GM23248 (cell line): ENCODE data around the gene TMEM129. TPM values are rescaled to one million over a fixed set of nuclear protein-coding genes. Genes with fewer than 3 reads are reported as not detected.

Experiments used
- DNase-seq: peaks from one replicate; pipeline ENCODE4 v3.0.0-alpha.2; 2015
- H2AFZ ChIP-seq: fragments of 200-600 bp; sonication (generic); 2 replicates; pipeline ENCODE4 v1.6.1; 2016; ENCODE audit warnings: antibody characterized with exemption
- H3F3A ChIP-seq: fragments of 200-600 bp; sonication (generic); 2 replicates; pipeline ENCODE4 v1.6.1; 2016; ENCODE audit warnings: mild to moderate bottlenecking, antibody characterized with exemption, mixed run types; ENCODE audit not compliant: insufficient read depth
- H3K27ac ChIP-seq: fragments of 200-600 bp; sonication (generic); 2 replicates; pipeline ENCODE4 v1.5.1; 2016; ENCODE audit warnings: mild to moderate bottlenecking
- H3K27me3 ChIP-seq: fragments of 200-600 bp; sonication (generic); replicated peaks from 2 replicates; pipeline ENCODE4 v1.6.1; 2016; ENCODE audit warnings: mild to moderate bottlenecking; ENCODE audit not compliant: insufficient read depth
- H3K36me3 ChIP-seq: fragments of 200-600 bp; sonication (generic); 2 replicates; pipeline ENCODE4 v1.6.1; 2016; ENCODE audit warnings: low read depth, mild to moderate bottlenecking
- H3K4me1 ChIP-seq: fragments of 200-600 bp; sonication (generic); 2 replicates; pipeline ENCODE4 v1.6.1; 2016; ENCODE audit warnings: mild to moderate bottlenecking; ENCODE audit not compliant: insufficient read depth
- H3K4me2 ChIP-seq: fragments of 200-600 bp; sonication (generic); one replicate; pipeline ENCODE4 v1.6.1; 2016; ENCODE audit warnings: mild to moderate bottlenecking; ENCODE audit not compliant: unreplicated experiment
- H3K4me3 ChIP-seq: fragments of 200-600 bp; sonication (generic); 2 replicates; pipeline ENCODE4 v1.5.1; 2016; ENCODE audit warnings: mild to moderate bottlenecking
- H3K79me2 ChIP-seq: fragments of 200-600 bp; sonication (generic); 2 replicates; pipeline ENCODE4 v1.6.1; 2016; ENCODE audit warnings: mild to moderate bottlenecking; ENCODE audit not compliant: insufficient read depth
- H3K9ac ChIP-seq: fragments of 200-600 bp; sonication (generic); 2 replicates; pipeline ENCODE4 v1.6.1; 2016; ENCODE audit warnings: mild to moderate bottlenecking
- H3K9me2 ChIP-seq: fragments of 200-600 bp; sonication (generic); 2 replicates; pipeline ENCODE4 v1.6.1; 2016; ENCODE audit warnings: mixed run types, mild to moderate bottlenecking, moderate library complexity; ENCODE audit not compliant: insufficient read depth
- H3K9me3 ChIP-seq: fragments of 200-600 bp; sonication (generic); one replicate; pipeline ENCODE4 v1.6.1; 2017; ENCODE audit warnings: low read depth
- H4K20me1 ChIP-seq: fragments of 200-600 bp; sonication (generic); 2 replicates; pipeline ENCODE4 v1.6.0; 2016; ENCODE audit not compliant: insufficient read depth
- EZH2 ChIP-seq: fragments of 200-600 bp; sonication (generic); IDR thresholded peaks from 2 replicates; pipeline ENCODE4 v1.6.1; 2018; ENCODE audit warnings: antibody characterized with exemption, mild to moderate bottlenecking; ENCODE audit not compliant: insufficient read depth, poor library complexity, severe bottlenecking
- EZH2phosphoT487 ChIP-seq: fragments of 200-600 bp; sonication (generic); IDR thresholded peaks from 2 replicates; pipeline ENCODE4 v1.6.1; 2018; ENCODE audit warnings: antibody characterized with exemption, moderate library complexity, mild to moderate bottlenecking, low read depth; ENCODE audit not compliant: insufficient read depth
- WGBS, 2 experiments: methylation state at CpG; one replicate each; pipeline ENCODE4 v1.1.6; 2015 to 2017; ENCODE audit warnings: low lambda C conversion rate in 2 of 2, low coverage in 1 of 2; ENCODE audit errors: missing lambda C conversion rate in 2 of 2; 5-methylcytosine and 5-hydroxymethylcytosine counted together
- in situ Hi-C: fragments of 300-500 bp; cut with MboI; formaldehyde crosslinking; loops from 2 replicates; pipeline ENCODE4 v1.15.0; 2020
- polyA plus RNA-seq: library from polyadenylated mRNA; unstranded; fragments of >200 nt; fragmentation: Nextera tagmentation; extraction: Ambion mirVana; gene quantifications from 2 replicates; pipeline ENCODE4 v1.2.1, GENCODE V29; 2016
- total RNA-seq: library from RNA; depleted of rRNA; stranded (reverse); fragments of >200 nt; shearing (Covaris generic); gene quantifications from 2 replicates; pipeline ENCODE4 v1.2.3, GENCODE V29; 2014

TMEM129 gene
- total and polyA plus RNA-seq, 2 experiments from 2014 or later, result 32.6 to 80.2 TPM

DNA sequence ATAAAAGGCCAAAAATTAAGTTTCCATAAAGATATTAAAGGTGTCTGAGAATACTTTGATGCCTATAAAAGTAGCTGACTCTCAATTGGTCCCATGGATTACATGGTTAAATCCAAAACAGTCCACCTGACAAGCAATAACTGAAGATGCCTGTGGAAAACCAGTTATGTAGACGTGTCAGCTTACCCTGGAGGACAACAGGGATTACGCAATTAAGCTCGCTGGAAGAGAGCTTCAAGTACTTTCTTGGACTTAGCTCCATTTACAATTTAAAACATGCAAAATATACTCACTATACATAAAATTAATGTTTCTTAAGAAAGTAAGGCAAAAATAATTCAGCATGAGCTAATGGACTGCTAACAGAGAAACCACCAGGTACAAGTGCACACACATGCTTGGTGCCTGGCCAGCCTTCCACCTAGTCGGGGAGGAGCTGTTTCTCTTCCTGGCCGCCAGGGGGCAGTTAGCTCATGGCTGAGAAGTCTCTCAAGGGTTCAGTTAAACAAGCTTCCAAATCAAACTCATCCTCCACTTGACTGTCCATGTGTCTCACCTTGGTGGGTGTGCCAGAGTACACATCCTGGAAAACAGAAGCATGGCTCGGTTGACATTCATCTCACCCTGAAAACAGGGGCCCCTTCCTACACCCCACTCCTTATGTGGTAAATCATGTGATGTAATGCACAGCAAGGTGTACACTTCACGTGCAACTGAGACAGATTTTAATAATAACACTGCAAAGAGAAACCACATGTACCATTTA is 27.8 kb downstream of the TMEM129 start:
- in situ Hi-C loops, result no loop called here
- no peaks in the 10 kb centered on the region for H3K9me2 ChIP-seq
- no peak overlapping the region for H2AFZ ChIP-seq
- no peaks in the 10 kb centered on the region for H4K20me1 ChIP-seq
- H3K27ac ChIP-seq, result no peak overlapping the region
- H3K4me2 ChIP-seq, result no peak overlapping the region
- no peaks in the 10 kb centered on the region for H3K4me1 ChIP-seq
- peaks cover 11% of the 10 kb centered on the region for H3K79me2 ChIP-seq
- no peak overlapping the region for H3K9ac ChIP-seq
- WGBS, 2 experiments, result 50 to 52% methylated on average over 7 of the region's 7 CpGs
- peaks cover 39% of the 10 kb centered on the region for H3K36me3 ChIP-seq
- H3K27me3 ChIP-seq, result no peaks in the 10 kb centered on the region
- DNase-seq, result peak; percentile 80
- H3K4me3 ChIP-seq, result no peak overlapping the region
- TF ChIP-seq EZH2 (no peak), EZH2phosphoT487 (no peak)
- no peaks in the 10 kb centered on the region for H3K9me3 ChIP-seq
- H3F3A ChIP-seq, result peaks cover 15% of the 10 kb centered on the region

DNA sequence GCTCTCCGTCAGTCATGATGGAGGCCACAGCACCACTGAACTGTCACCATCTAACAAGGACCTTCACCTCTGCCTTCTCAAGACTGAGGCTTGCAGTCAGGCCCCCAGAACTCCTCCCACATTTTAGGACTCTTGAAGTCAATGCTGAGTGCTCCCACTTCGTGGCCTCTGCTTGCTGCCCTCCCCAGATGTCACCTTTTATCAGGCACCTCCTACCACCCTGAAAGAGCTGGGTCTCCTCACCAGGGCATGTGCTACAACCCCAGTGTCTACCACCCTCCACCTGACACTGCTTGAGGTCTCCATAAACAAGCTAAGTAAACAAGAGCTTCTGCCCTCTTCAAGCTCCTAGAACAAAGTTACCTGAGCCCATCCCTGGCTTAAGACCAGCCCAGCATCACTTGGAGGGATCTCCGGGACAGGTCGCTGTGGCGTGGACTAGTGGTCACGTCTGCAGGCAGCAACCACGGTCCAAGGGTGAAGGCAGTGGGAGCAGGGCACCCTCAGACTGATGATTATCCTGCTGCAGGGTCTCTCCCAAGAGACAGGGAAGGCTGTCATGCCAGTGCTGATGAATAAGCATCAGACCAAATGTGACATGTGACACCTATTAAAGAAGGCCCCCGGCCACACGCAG is 29.3 kb downstream of the TMEM129 start:
- no peak overlapping the region for H3K4me3 ChIP-seq
- no peaks in the 10 kb centered on the region for H3K79me2 ChIP-seq
- 78 to 86% methylated on average over 9 of the region's 9 CpGs for WGBS, 2 experiments
- no peaks in the 10 kb centered on the region for H4K20me1 ChIP-seq
- H3K9ac ChIP-seq, result no peak overlapping the region
- H3K4me1 ChIP-seq, result no peaks in the 10 kb centered on the region
- peaks cover 15% of the 10 kb centered on the region for H3F3A ChIP-seq
- H3K9me3 ChIP-seq, result no peaks in the 10 kb centered on the region
- in situ Hi-C loops, result no loop called here
- no peak overlapping the region for H2AFZ ChIP-seq
- H3K4me2 ChIP-seq, result no peak overlapping the region
- H3K27me3 ChIP-seq, result no peaks in the 10 kb centered on the region
- TF ChIP-seq EZH2phosphoT487 (no peak), EZH2 (no peak)
- no peaks in the 10 kb centered on the region for H3K9me2 ChIP-seq
- H3K27ac ChIP-seq, result no peak overlapping the region
- peaks cover 39% of the 10 kb centered on the region for H3K36me3 ChIP-seq
- DNase-seq, result no peak

GRCh38 chr4:1690698-1691097 is 30.4 kb downstream of the TMEM129 start:
- DNase-seq, result no peak
- Histone ChIP-seq H3K9me2 (no peaks in the 10 kb centered on the region), H3K79me2 (no peaks in the 10 kb centered on the region), H4K20me1 (no peaks in the 10 kb centered on the region), H3K27me3 (no peaks in the 10 kb centered on the region), H3K9me3 (no peaks in the 10 kb centered on the region), H2AFZ (no peak overlapping the region), H3K4me1 (no peaks in the 10 kb centered on the region), H3K9ac (no peak overlapping the region), H3F3A (peaks cover 17% of the 10 kb centered on the region), H3K27ac (no peak overlapping the region), H3K36me3 (peaks cover 30% of the 10 kb centered on the region), H3K4me2 (no peak overlapping the region), H3K4me3 (no peak overlapping the region)
- in situ Hi-C loops, result no loop called here
- 89 to 91% methylated on average over 3 of the region's 3 CpGs for WGBS, 2 experiments
- no peak for TF ChIP-seq EZH2
- TF ChIP-seq EZH2phosphoT487, result no peak

GRCh38 chr4:1686440-1687036 is 34.6 kb downstream of the TMEM129 start:
- in situ Hi-C loops, result no loop called here
- WGBS, 2 experiments, result 36 to 42% methylated on average over 7 of the region's 7 CpGs

More at GRCh38 chr4:1686440-1687036, 34.6 kb downstream of the TMEM129 start:
- DNase-seq, result no peak
- Histone ChIP-seq H3K27ac (no peak overlapping the region), H4K20me1 (no peaks in the 10 kb centered on the region), H3K4me2 (no peak overlapping the region), H3K9ac (no peak overlapping the region), H3K79me2 (no peaks in the 10 kb centered on the region), H3K27me3 (no peaks in the 10 kb centered on the region), H2AFZ (no peak overlapping the region), H3K9me2 (no peaks in the 10 kb centered on the region), H3K4me1 (no peaks in the 10 kb centered on the region), H3K36me3 (peaks cover 10% of the 10 kb centered on the region; the same call in 1 of the 2 replicates), H3F3A (peaks cover 32% of the 10 kb centered on the region), H3K4me3 (no peak overlapping the region), H3K9me3 (no peaks in the 10 kb centered on the region)
- TF ChIP-seq EZH2 (no peak), EZH2phosphoT487 (no peak)
